Measurements from ENCODE around the gene TMEM252.

- TF ChIP-seq CTCF (IDR thresholded peaks at IDR 0.05) (peak; percentile 100), EZH2 (IDR thresholded peaks at IDR 0.05) (no peak)
These were observed 43.7 kb upstream of the TMEM252 start for GRCh38 chr9:68584189-68585033.

All from neural progenitor cell (in vitro differentiated cells).